Hippocampal formation (tissue), 2 donors: ENCODE data around the gene ACOT7.
"Not testable (repeated sequence)": the region's sequence is repeated elsewhere in the genome, so short reads cannot be mapped to it uniquely, and the experiment has no call there.

ENCODE experiments used
- DNase-seq, 2 donors: peaks; one replicate each; lab custom pipeline; 2025; lab: John Stamatoyannopoulos, UW

Gene ACOT7

GRCh38 chr1:6316240-6317097 lies 77.1 kb downstream of the ACOT7 start:
- no peak for DNase-seq

GRCh38 chr1:6314503-6314902 lies 79.1 kb downstream of the ACOT7 start:
- DNase-seq, result no peak

- DNase-seq, result no peak
Observed at GRCh38 chr1:6313393-6314200, 80.0 kb downstream of the ACOT7 start.

DNA sequence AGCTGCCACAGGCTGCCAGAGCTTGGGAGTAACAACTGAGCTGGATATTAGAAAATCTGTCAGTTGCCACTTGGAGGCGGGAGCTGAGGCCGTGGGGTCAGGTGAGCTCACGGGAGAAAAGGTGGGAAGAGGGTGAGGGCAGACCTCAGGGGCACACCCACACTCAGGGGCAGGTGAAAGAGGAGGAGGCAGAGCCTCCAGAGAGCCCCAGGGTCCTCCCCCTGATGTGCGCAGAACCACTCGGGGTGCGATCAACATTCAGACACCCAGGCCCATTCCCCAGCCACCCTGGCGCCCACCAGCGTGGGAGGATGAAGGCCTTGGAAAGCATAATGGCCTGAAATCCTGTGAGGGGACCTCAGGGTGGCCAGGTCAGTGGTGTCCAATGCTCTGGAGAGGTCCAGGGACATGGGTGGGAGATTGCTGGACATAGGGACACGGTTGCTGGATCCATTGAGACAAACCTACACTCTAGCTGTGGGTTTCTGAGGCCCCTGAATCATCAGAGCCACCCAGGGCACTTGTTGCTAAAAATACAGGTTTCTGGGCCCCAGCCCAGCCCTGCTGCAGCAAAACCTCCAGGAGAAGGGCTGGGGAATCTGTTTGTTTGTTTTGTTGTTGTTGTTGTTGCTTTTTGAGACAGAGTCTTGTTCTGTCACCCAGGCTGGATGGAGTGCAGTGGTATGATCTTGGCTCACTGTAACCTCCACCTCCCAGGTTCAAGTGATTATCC lies 83.3 kb downstream of the ACOT7 start:
- DNase-seq, result no peak

DNA sequence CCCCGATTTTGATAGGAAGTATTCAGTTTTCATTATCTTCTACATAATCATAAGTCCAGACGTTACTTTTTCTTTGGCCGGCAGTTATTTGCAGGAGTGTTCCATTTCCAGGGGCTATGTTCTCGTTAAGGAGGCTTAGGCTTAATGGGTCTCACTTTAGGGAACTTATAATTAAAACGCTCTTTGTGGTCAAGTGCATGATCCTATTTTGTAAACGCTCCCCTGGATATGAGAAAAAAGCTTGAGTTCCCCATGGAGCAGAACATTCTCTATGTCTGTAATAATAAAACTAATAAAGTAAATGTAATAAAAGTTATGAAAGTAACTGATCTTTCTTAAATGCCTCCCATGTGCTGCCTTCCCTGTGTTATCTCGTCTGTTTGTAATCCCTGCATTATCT lies 84.0 kb downstream of the ACOT7 start:
- DNase-seq, result no peak

GRCh38 chr1:6308449-6308848 lies 85.1 kb downstream of the ACOT7 start:
- DNase-seq, result no peak

- not testable (repeated sequence) for DNase-seq
Observed at GRCh38 chr1:6307682-6308081, 85.9 kb downstream of the ACOT7 start.

- DNase-seq, result no peak
Observed at GRCh38 chr1:6307099-6307498, 86.5 kb downstream of the ACOT7 start.

GRCh38 chr1:6303397-6304012 lies 90.1 kb downstream of the ACOT7 start:
- no peak for DNase-seq

DNA sequence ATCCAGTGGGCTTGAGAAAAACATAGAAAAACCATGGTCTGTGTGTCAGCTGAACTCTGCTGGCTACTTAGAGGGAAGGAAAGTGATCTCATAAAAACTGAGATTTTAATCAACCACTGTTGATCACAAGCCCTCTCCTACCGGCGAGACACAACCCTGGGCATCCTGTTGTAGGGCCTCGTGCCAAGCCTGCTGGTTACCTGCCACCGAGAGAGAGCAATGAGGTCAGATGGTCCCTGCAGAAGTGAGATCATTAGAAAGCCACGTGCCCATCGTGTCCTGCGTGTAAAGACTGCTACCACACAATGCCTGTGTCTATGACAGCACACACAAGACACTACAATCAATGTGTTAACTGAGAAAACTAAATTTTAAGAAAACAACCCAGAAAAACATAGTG lies 91.0 kb downstream of the ACOT7 start:
- DNase-seq, result no peak

DNA sequence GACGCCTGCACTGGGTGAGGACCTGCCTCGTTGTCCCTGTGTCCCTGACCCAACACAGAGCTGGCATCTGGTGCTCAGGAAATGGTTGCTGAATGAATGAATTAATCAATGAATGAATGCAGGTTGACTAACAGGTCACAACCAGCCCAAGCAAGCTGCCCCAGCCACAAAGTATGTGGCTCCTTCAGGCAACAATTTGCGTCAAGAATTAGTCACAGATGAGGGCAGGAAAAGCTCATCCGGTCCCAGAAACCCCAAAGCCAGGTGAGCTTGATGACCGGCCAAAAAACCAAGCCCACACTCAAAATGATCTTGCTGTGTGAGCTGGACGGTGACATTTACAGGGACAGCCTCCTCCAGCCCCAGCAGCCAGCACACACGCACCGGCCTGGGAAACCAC lies 92.0 kb downstream of the ACOT7 start:
- no peak for DNase-seq

DNA sequence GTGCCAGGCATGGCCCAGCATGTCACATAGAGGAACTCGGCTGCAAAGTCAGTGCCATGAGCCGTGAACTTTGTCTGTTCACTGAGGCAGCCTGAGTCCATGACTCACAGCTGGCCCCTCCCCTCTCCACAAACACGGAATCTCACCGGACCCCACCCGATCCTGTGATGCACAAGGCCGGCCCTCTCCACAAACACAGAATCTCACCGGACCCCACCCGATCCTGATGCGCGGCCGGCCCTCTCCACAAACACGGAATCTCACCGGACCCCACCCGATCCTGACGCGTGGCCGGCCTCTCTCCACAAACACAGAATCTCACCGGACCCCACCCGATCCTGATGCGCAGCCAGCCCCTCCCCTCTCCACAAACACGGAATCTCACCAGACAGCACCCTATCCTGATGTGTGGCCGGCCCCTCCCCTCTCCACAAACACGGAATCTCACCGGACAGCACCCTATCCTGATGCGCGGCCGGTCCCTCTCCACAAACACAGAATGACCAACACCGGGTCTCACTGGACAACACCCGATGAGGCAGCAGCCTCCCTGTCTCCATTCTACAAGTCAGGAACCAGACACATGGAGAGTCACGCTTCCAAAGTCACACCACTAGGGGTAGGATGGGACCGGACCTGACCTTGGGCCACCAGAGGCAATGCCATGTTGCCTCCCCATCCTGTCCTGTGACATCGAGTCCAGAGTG lies 93.1 kb downstream of the ACOT7 start:
- DNase-seq, result no peak

DNA sequence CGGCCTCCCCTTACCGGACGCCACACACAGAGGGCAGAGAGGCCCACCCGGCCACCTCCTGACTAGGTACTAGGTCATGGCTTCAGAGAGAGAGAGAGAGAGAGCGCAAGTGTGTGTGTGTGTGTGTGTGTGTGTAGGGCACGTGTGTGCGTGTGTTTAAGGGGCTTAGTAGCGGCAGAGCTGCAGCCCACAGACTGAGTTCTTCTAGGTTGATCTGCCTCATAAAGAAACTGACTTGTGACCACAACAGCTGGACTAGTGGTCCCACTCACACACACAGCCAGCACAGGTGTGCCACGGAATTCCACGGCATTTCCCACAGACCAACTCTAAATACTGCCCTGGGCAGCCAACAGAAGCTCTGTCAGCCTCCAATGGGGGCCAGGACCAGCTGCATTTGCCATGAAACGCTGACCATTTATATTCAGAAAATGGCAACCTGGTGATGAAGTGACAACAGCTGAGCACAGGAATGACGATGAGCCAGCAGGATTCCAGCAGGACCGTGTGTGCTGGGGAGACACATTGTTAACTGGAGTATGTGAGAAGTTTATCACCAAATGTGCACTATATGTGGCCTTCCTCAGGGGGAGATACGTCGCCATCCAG lies 93.9 kb downstream of the ACOT7 start:
- DNase-seq, result no peak

GRCh38 chr1:6298940-6299465 lies 94.6 kb downstream of the ACOT7 start:
- DNase-seq, result no peak

GRCh38 chr1:6298530-6298929 lies 95.0 kb downstream of the ACOT7 start:
- DNase-seq, result no peak

DNA sequence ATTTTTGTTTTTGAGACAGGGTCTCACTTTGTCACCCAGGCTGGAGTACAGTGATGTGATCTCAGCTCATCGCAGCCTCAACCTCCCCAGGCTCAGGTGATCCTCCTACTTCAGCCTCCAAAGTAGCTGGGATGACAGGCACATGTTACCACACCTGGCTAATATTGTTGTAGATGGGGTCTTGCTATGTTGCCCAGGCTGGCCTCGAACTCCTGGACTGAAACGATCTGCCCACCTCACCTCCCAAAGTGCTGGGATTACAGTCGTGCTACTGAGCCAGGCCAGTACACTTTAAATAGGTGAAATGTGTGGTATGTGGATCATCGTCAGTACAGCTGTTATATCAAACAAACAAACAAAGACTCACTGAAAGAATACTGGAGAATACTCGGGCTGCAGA lies 97.7 kb downstream of the ACOT7 start:
- no peak for DNase-seq

GRCh38 chr1:6294890-6295556 lies 98.5 kb downstream of the ACOT7 start:
- DNase-seq, result no peak

DNA sequence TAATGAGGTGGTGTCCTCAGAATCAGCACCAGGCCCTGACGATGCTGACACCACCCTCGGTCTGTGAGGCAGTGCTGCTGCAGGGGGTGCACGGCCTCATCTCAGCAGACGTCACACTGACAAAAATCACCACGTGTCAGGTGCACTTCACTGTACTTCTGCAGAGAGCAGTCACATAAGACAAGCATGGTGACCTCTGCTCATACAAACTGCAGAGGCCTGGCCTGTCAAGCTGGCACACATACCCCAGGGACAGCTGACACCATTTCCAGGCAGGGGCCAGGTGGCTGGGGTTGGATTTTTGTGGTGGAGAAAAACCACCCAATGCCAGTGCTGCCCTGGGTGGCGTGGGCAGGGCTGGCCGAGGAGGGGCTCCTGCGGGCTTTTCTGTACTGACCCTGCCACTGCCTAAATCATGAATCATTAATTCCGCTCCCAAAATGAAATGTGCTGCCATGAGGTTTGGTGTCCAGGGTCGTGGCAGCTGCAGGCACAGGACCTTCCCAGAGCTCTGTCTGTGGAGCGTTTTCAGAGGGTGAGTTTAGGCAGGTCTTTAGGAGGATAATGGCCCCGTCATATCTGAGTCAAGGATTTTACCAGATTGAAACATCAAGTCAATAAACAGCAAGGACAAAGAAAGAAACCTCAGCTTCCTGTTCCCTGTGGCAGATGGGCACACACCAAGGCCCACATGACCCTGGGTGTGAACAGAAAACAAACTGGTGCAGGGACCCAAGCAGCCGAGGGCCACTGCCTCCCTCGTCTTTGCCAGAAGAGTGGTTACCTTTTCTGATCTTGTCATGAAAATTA lies 99.3 kb downstream of the ACOT7 start:
- no peak for DNase-seq

DNA sequence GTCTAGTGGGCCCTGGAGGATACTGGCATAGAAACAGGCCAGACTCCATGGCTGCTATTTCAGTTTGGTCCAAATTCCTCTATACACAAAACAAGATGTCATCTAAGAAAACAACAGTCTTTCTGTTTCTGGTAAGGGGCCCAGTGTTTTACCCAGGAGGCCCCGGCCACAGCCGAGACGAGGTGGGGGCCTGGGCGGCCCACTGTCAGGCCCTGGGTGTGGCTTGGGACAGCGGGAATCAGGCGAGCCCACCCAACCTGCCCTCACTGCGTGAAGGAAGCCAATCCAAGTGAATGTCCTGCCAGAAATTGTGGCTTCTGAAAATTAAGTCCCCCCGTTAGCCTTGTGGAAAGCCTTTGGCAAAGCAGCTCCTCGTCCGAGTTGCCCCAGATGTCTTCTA lies 101.5 kb downstream of the ACOT7 start:
- DNase-seq, result no peak
